GM19467 (cell line): ENCODE data around the gene FAM98B.
"Not testable (repeated sequence)": the region's sequence is repeated elsewhere in the genome, so short reads cannot be mapped to it uniquely, and the experiment has no call there.

Experiments used
- ATAC-seq: cut with Tn5 transposase; IDR thresholded peaks from one replicate; pipeline ENCODE4 v1.9.1; 2021; ENCODE audit warnings: mild to moderate bottlenecking, moderate library complexity; ENCODE audit not compliant: unreplicated experiment

Gene FAM98B

GRCh38 chr15:38453971-38454695 lies at the start of gene FAM98B:
Gene FAM98B, plus strand, starts transcription at chr15:38454127. Its CDS starts 35 bp downstream, at chr15:38454162.
- peak; percentile 85 for ATAC-seq

- no peak for ATAC-seq
These were observed 47.5 kb upstream of the FAM98B start for GRCh38 chr15:38406436-38406835.

GRCh38 chr15:38408576-38408975 lies 45.4 kb upstream of the FAM98B start:
- no peak for ATAC-seq

- no peak for ATAC-seq
These were observed 42.0 kb upstream of the FAM98B start for GRCh38 chr15:38411902-38412301.

- ATAC-seq: no peak
These were observed 41.5 kb upstream of the FAM98B start for GRCh38 chr15:38412466-38412865.

GRCh38 chr15:38414357-38414756 lies 39.6 kb upstream of the FAM98B start:
- ATAC-seq: no peak

GRCh38 chr15:38421069-38421690 lies 32.7 kb upstream of the FAM98B start:
- ATAC-seq: no peak

GRCh38 chr15:38424101-38424552 lies 29.8 kb upstream of the FAM98B start:
- peak; percentile 59 for ATAC-seq

GRCh38 chr15:38425269-38425668 lies 28.7 kb upstream of the FAM98B start:
- no peak for ATAC-seq

GRCh38 chr15:38427380-38427779 lies 26.5 kb upstream of the FAM98B start:
- ATAC-seq: no peak

- no peak for ATAC-seq
These were observed 23.7 kb upstream of the FAM98B start for GRCh38 chr15:38430106-38430760.

GRCh38 chr15:38436993-38437392 lies 16.9 kb upstream of the FAM98B start:
- no peak for ATAC-seq

GRCh38 chr15:38437603-38438002 lies 16.3 kb upstream of the FAM98B start:
- ATAC-seq: not testable (repeated sequence)

GRCh38 chr15:38438031-38438986 lies 15.6 kb upstream of the FAM98B start:
- no peak for ATAC-seq

- ATAC-seq: no peak
These were observed 13.4 kb upstream of the FAM98B start for GRCh38 chr15:38440353-38441129.

- ATAC-seq: no peak
These were observed 12.8 kb upstream of the FAM98B start for GRCh38 chr15:38441130-38441519.

GRCh38 chr15:38454696-38455090 lies 766 bp downstream of the FAM98B start:
- ATAC-seq: no peak

GRCh38 chr15:38455092-38455491 lies 1.2 kb downstream of the FAM98B start:
- ATAC-seq: no peak

- no peak for ATAC-seq
These were observed 4.7 kb downstream of the FAM98B start for GRCh38 chr15:38458646-38459045.

- ATAC-seq: no peak
These were observed 5.6 kb downstream of the FAM98B start for GRCh38 chr15:38459480-38459879.
